KOPT-K1 (cell line): ENCODE measurements around the gene ARFRP1.
"Not testable (repeated sequence)": the region's sequence is repeated elsewhere in the genome, so short reads cannot be mapped to it uniquely, and the experiment has no call there.

Source experiments
- H3K27ac ChIP-seq: fragments of 200-600 bp; sonication (generic); 2 replicates; pipeline ENCODE4 v1.5.1; 2016; ENCODE audit warnings: antibody characterized with exemption, mild to moderate bottlenecking, low read depth, low read length; ENCODE audit not compliant: poor library complexity, severe bottlenecking
- H3K36me3 ChIP-seq: fragments of 200-600 bp; sonication (generic); 2 replicates; pipeline ENCODE4 v1.5.1; 2017; ENCODE audit warnings: antibody characterized with exemption, mild to moderate bottlenecking, low read length, moderate library complexity; ENCODE audit not compliant: insufficient read depth
- H3K9me3 ChIP-seq: fragments of 200-600 bp; sonication (generic); 2 replicates; pipeline ENCODE4 v1.5.1; 2017; ENCODE audit warnings: antibody characterized with exemption, low read length, mild to moderate bottlenecking; ENCODE audit not compliant: insufficient read depth, poor library complexity, severe bottlenecking

The ARFRP1 gene

GRCh38 chr20:63657937-63658748, 49.6 kb downstream of the ARFRP1 start, which contains the start of gene RTEL1:
Gene RTEL1 (plus strand): TSS chr20:63658312. CDS start chr20:63659403, 1,091 bp downstream.
- Histone ChIP-seq H3K27ac (peak within 1 kb of the TSS; percentile 89), H3K36me3 (peaks cover 30% of the 10 kb centered on the region; the same call in 1 of the 2 replicates), H3K9me3 (no peaks in the 10 kb centered on the region)

DNA sequence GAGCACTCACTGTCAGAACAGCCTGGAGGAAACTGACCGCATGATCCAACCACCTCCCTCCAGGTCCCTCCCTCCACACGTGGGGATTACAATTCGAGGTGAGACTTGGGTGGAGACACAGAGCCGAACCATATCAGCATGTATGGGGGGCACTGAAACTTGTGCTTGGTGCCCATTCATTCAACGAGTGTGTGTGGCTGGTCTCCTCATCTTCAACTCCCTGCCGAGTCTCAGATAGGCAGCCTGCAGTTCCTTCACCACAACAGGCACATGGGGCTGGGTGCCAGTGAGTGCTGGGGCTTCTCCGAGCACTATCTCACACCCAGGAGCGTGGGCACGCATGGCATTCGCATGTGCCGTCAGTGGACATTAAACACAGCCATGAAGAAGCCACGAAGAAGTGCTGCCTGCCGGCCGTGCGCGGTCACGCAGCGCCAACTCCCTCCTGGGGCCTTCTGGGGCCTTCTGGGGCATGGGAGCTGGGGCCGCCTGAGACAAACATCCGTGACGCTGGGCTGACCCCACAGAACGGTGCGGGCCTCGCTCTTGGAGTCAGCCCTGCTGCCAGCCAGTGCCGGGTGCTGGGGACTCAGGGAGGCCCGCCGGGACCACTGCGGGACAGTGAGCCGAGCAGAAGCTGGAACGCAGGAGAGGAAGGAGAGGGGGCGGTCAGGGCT, 50.4 kb downstream of the ARFRP1 start:
- no peaks in the 10 kb centered on the region for H3K9me3 ChIP-seq
- peak overlapping the region; percentile 89 for H3K27ac ChIP-seq
- peaks cover 22% of the 10 kb centered on the region; the same call in 1 of the 2 replicates for H3K36me3 ChIP-seq

DNA sequence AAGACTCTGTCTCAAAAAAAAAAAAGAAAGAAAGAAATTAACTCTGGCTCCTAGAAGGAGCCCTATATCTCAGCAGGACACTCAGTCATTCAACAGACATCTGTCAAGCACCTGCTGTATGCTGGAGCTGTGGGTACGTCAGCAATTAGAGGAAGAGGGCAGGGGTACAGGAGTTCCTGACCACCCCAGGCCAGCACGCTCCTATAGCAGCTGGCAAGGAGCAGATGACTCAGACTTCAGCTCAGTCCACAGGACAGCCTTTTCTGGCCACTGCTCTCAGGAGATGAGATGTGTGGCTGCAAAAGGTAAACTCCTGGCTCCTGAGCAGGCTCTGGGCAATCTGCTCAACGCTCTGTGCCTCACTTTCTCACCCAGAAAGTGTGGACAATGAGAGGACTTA, 51.3 kb downstream of the ARFRP1 start:
- Histone ChIP-seq H3K36me3 (peaks cover 13% of the 10 kb centered on the region; the same call in 1 of the 2 replicates), H3K9me3 (no peaks in the 10 kb centered on the region), H3K27ac (no peak overlapping the region)

GRCh38 chr20:63655249-63655648, 52.5 kb downstream of the ARFRP1 start:
- Histone ChIP-seq H3K9me3 (no peaks in the 10 kb centered on the region), H3K27ac (peak overlapping the region; percentile 92), H3K36me3 (peaks cover under 1% of the 10 kb centered on the region; the same call in 1 of the 2 replicates)

DNA sequence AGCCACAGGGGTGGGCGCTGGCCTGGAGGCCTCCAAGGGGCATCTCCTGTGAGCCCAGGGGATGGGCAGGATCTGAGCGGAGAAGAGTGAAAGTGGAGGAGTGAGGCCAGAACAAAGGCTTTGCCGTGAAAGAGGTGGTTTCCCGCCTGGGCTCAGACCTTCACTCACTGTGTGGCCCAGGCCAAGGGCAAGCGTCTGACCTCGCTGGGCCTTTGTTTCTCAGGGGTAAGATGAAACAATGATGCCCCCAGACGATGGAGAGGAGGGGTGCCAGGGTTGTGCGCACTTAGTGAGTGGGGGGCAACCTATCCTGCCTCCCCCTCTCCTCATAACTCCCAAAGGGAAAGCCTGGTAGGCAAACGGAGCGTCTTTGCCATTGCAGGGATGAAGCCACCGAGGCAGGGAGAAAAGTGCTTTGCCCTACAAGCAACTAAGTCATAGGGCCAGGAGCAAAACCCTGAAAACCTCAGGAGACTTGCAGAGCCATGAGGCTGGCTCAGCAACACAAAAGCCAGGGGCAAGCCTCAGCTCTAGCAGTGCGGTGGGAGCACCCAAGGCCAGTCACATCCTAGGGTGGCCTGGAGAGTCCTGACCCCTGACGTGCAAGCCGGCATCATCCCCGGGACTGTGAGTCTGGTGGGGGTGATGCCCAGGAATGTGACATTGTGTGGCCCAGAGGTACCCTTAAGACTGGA, 53.7 kb downstream of the ARFRP1 start:
- Histone ChIP-seq H3K9me3 (no peaks in the 10 kb centered on the region), H3K36me3 (peaks cover 3% of the 10 kb centered on the region), H3K27ac (peak overlapping the region; percentile 92)

DNA sequence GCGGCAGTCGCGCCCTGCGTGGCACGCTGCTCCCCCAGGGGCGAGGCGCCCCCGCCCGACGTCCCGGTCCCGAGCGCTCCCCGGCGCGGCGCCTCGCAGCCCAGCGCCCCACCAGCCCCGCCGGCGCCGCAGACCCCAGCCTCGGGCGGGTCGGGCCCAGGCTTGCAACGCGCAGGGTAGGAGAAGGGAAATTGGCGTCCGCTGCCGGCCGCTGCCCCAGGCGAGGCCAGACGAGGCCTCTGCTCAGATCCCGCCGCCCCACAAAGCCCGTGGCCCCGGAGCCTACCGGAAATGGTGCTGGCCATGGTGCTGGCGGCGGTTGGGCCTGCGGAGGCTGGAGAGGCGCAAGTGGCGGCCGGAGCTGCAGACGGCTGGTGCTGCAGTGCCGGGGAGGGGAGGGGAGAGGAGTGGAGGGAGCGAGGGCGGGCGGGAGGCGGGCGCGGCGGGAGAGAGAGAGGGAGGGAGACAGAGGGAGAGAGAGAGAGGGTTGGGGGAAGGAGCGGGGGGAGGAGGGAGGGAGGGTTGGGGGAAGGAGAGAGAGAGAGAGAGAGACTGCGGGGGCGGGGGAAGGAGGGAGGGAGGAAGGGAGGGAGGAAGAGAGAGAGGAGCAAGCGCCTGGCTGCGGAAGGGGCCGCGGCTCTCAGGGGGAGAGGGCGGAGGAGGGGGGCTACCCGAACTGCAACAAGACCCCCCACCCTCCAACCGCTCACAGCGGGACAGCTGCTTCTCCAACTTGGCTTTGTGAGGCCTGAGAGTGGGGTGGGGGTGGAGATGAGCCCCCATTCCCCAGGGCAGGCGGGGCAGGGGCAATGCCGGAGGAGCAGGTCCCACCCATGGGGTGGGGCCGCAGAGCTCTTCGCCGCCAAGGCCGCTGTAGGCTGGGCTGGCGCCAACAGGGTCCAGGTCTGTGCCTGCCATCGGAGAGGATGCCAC, 54.5 kb downstream of the ARFRP1 start, which contains the start of gene STMN3:
STMN3 (minus strand) TSS at position 384 of the 933 bp plus-strand sequence; CDS start at position 305, 79 bp downstream.
- H3K27ac ChIP-seq: peak within 1 kb of the TSS; percentile 92
- no peaks in the 10 kb centered on the region for H3K9me3 ChIP-seq
- peaks cover 11% of the 10 kb centered on the region for H3K36me3 ChIP-seq

DNA sequence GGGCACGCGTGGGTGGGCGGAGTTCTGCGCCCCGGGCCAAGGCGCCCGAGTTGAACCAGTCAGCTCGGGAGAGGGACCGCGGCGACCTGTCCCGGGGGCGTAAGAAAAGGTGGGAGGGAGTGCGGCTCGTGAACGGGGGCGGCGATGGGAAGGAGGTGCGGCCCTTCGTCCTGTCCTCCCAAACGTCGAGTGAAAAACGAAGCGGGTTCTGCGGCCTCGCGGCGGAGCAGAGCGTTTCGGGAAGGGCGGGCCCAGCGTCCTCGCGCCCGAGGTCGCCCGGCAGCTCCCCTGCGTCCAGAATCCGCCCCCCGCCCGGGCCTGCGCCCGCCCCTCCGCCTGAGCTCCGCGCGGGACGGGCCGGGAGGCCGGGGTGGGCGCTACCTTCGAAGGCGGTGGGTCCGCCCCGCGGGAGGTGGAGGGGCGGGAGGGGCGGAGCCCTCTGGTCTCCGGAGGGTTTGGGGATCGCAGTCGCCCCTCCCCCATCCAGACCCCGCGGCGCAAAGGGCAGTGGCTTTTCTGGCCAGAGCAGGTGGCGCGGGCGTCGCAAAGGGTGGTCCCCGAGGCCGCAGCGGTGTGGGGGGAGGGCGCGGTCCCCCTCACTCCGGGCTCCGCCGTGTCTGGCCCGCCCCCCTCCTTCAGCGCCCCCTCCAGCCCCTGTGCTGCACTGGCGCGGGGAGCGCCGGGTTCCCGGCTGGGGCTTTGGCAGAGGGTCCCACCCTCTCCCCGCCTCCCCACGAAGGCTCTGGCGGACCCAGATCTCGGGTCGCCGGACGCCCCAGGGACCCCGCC, 55.4 kb downstream of the ARFRP1 start:
- Histone ChIP-seq H3K36me3 (peaks cover 15% of the 10 kb centered on the region), H3K9me3 (no peaks in the 10 kb centered on the region), H3K27ac (peak overlapping the region; percentile 92)

DNA sequence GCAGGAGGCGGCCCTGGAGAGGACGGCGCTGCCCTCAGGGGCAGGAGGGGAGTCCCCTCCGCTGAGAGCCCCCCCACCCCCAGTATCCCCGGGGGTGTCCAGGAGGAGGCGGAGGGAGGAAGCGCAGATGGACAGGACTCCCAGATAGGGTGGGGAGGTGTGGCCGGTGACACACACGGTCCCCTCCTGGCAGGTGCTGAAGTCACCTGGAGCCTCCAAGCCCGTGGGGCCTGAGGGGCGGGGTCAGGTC, 55.9 kb downstream of the ARFRP1 start:
- H3K27ac ChIP-seq: peak overlapping the region; percentile 92
- no peaks in the 10 kb centered on the region for H3K9me3 ChIP-seq
- H3K36me3 ChIP-seq: peaks cover 15% of the 10 kb centered on the region

DNA sequence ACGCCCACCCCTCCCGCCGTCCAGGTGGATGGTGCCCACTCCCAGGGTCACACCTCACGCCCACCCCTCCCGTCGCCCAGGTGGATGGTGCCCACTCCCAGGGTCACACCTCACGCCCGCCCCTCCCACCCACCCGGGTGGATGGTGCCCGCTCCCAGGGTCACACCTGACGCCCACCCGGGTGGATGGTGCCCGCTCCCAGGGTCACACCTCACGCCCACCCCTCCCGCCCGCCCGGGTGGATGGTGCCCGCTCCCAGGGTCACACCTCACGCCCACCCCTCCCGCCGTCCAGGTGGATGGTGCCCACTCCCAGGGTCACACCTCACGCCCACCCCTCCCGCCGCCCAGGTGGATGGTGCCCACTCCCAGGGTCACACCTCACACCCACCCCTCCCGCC, 57.3 kb downstream of the ARFRP1 start:
- peaks cover 21% of the 10 kb centered on the region for H3K36me3 ChIP-seq
- H3K27ac ChIP-seq, H3K9me3 ChIP-seq: not testable (repeated sequence)

DNA sequence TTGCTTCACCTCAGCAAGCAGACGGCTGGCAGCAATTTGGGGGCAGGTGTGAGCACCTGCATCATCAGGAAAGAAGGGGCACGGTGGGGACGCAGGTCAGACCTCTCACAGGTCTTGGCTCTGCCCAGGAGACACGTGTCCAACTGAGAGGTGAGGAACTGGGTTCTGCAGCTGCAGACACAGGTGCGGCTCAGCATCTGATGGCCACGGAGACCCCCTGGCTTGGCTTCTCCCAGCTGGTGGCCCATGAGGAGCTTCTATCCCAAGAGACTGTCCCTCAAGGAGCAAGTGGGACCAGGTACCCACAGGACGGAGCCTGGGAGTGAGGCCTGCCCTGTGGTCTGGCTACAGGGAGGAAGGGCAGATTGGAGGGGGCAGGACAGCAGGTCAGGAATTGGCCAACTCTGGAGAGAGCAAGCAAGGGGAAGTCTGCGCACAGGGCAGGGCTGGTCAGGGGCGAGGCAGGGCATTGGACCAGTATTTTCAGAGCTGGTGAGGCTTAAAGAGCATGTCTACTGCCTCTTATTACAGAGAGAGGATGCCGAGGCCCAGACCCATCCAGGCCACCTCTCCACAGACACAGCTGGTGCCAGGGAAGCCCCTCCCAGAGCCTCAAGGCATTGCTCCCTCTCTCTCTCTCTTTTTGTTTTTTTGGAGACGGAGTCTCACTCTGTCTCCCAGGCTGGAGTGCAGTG, 58.7 kb downstream of the ARFRP1 start:
- Histone ChIP-seq H3K27ac (no peak overlapping the region), H3K9me3 (no peaks in the 10 kb centered on the region), H3K36me3 (peaks cover 21% of the 10 kb centered on the region)
